HG03025 (cell line): ENCODE results near the gene LSM14A.

ENCODE experiments used
- ATAC-seq: cut with Tn5 transposase; IDR thresholded peaks from one replicate; pipeline ENCODE4 v1.9.1; 2021; ENCODE audit warnings: mild to moderate bottlenecking, moderate library complexity; ENCODE audit not compliant: unreplicated experiment, low FRiP score

Gene LSM14A

GRCh38 chr19:34276614-34277013 is 104.3 kb downstream of the LSM14A start:
- ATAC-seq, result no peak

- ATAC-seq, result no peak
Observed at GRCh38 chr19:34277244-34277643, 104.9 kb downstream of the LSM14A start.

GRCh38 chr19:34278783-34279182 is 106.5 kb downstream of the LSM14A start:
- ATAC-seq, result no peak
